SU-DHL-6 (cell line): ENCODE results near the gene DNM1.

Experiments
- CTCF ChIP-seq: fragments of 200-600 bp; sonication (generic); IDR thresholded peaks from one replicate; pipeline ENCODE4 v1.5.1; 2017; ENCODE audit warnings: antibody characterized with exemption, mild to moderate bottlenecking, low read length, moderate library complexity; ENCODE audit not compliant: insufficient read depth, poor library complexity, severe bottlenecking
- EZH2phosphoT487 ChIP-seq: fragments of 200-600 bp; sonication (generic), shearing (Covaris generic); conservative IDR thresholded peaks from 2 replicates; pipeline ENCODE4 v1.6.1; 2018; ENCODE audit warnings: mild to moderate bottlenecking, antibody characterized with exemption, low read length, moderate library complexity, mixed read lengths

GRCh38 chr9:128204858-128205257 is 1.7 kb downstream of the DNM1 start:
- no peak for TF ChIP-seq CTCF
- no peak for TF ChIP-seq EZH2phosphoT487
